GM11168 (cell line): ENCODE measurements around the gene TMPRSS6.

ENCODE experiments used
- in situ Hi-C: fragments of 300-500 bp; cut with MboI; formaldehyde crosslinking; loops from one replicate; pipeline ENCODE4 v1.12.0; 2022; ENCODE audit warnings: low sequenced_read_pairs; ENCODE audit not compliant: unreplicated experiment

TMPRSS6 gene

DNA sequence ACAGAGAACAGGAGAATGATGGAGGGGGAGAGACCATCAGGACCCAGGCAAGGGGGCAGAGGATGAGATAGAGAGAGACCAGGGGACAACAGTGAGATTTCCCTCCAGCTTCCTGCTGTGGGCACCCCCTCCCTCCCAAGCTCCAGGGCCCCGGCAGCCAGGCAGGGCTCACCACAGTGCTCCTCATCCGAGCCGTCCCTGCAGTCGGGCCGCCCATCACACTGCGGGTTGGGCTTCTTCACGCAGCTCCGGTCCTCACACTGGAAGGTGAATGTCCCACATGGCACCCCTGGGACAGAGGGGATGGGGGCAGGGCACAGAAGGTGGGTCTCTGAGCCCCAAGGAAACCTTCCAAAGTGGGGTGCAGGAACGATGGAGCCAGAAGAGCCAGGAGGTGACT lies 38.8 kb downstream of the TMPRSS6 start:
- in situ Hi-C loops: no loop called here

- in situ Hi-C loops: no loop called here
Observed at GRCh38 chr22:37070334-37070733, 39.2 kb downstream of the TMPRSS6 start.

DNA sequence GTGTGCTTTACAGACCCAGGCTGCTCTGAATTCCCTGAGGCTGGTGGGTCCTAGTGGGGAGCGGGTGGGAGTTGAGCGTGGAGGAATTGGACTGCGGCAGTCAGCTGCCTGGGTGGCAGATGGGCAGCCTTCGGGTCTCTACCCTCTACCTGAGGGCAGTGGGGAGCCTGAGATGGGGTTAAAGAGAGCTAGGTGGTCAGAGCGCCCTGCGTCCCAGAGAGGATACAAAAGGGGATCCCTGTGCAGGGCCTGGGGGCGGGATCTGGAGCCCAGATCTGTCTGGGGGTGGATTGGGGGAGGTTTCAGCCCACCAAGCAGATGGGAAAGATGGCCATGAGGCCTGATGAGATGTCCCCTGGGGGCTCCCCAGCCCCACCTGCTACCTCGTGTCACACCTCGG lies 39.8 kb downstream of the TMPRSS6 start:
- in situ Hi-C loops: no loop called here

- in situ Hi-C loops: no loop called here
Observed at GRCh38 chr22:37069319-37069718, 40.2 kb downstream of the TMPRSS6 start.

DNA sequence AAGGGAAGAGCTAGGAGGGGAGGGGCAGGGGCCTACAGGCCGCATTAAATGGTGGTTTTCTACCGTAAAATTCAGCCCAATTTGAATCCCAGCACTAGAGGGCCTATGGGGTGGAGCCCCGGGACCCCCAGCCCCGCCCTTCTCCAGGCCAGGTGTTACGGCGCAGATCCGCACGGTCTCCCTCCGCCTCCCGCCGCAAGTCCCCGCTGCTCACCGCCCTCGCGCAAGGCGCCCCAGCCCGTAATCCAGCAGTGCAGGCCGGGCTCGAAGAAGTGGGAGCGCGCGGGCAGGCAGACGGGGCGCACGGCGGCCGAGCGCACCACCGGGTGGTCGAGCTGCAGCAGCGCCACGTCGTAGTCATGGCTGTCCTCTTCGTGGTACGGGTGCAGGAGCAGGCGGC lies 40.7 kb downstream of the TMPRSS6 start:
- in situ Hi-C loops: no loop called here

DNA sequence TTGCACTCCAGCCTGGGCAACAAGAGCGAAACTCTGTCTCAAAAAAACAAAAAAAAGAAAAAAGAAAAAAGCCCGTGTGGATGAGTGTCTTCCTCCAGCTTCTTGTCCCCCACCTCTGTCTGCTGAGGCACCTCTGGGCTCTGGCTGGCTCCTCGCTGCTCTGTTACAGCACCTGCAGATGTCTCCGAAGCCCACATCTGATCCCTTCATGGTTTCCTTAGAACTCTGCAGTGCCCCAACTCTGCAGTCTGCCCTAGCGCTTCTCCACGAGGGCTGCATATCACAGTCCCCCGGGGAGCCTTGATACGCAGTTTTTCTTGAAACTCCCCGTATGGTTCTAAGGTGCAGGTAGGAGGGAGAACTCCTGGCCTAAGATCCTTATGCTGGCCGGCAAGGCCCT lies 42.1 kb downstream of the TMPRSS6 start:
- in situ Hi-C loops: no loop called here

- in situ Hi-C loops: no loop called here
Observed at GRCh38 chr22:37065961-37066360, 43.6 kb downstream of the TMPRSS6 start.

GRCh38 chr22:37065180-37065579 lies 44.3 kb downstream of the TMPRSS6 start:
- in situ Hi-C loops: no loop called here

GRCh38 chr22:37064553-37064952 lies 45.0 kb downstream of the TMPRSS6 start:
- in situ Hi-C loops: no loop called here

DNA sequence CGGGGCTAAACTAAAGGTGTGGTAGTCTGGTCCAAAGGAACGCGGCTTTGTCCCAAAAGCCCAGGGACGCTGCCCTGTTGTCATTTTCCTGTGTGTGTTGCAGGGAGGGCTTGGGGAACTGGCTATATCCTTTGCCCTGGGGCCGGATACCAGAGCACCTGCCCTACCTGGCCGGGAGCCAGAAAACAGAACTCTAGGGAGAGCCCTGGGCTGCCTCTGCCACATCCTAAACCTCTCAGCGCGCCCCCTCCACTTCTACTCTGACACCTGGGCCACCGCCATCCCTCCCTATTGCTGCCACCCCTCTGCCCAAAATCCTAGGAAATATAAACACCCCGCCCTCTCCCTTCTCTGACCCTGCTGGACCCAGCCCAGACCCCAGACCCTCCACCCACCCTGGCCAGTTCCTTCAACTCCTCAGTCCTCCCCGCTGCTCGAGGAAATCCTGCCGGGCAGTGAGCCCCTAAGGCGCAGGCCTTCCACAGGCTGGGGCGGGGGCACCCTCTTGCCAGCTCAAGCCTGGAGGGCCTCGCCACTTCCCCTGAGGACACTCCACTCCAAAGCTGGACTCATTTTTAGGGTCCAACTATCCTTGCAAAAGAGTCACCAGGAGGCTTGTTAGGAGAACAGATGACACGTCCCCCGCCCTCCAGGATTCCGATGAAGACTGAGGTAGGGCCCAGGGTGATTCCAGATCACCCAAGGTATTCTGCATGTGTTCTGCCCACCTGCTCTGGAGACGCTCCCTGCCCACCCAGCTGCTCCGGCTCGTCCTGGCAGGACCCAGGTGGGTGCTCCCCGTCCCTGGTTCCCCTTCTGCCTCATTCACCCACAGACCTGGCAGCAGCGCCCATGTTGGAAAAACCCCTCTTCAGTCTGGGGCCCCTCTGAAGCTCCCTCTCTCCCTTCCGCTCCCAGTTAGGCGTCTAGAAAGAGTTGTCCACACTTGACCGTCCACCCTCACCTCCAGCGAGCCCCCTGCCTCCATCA lies 45.8 kb downstream of the TMPRSS6 start:
- in situ Hi-C loops: no loop called here

DNA sequence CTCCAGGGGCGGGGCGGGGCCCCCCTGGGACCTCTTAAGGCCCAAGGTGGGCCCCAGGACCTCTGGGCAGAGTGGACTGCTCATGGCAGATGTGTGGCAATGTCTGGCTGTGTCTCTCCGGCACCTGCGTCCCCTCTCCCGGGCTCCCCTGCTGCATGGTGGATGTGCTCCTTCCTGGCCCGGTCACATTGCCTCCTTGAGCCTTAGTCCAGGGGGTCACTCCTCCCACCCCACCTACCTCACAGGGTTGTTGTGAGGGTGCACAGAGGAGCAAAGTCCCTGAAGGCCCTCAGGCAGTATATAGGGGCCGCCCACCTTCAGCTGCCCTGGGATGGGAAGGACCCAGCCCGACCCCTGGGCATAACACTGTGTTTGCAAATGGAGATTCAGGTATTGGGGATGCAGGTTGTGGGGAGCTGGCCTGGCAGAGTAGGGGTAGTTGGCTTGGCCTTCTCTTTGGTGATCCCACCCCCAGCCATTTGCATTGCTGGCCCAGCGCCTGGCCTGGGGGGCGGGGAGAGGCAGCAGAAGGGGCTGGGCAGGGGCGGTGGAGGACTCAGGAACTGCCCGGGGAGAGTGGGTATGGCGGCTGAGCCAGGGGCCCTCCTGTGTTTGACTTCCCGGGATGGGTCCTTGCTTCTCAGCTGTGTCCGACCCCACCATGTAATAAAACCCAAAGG lies 46.7 kb downstream of the TMPRSS6 start:
- in situ Hi-C loops: no loop called here

- in situ Hi-C loops: no loop called here
Observed at GRCh38 chr22:37062376-37062675, 47.2 kb downstream of the TMPRSS6 start.

- in situ Hi-C loops: no loop called here
Observed at GRCh38 chr22:37061611-37062375, 47.7 kb downstream of the TMPRSS6 start.

DNA sequence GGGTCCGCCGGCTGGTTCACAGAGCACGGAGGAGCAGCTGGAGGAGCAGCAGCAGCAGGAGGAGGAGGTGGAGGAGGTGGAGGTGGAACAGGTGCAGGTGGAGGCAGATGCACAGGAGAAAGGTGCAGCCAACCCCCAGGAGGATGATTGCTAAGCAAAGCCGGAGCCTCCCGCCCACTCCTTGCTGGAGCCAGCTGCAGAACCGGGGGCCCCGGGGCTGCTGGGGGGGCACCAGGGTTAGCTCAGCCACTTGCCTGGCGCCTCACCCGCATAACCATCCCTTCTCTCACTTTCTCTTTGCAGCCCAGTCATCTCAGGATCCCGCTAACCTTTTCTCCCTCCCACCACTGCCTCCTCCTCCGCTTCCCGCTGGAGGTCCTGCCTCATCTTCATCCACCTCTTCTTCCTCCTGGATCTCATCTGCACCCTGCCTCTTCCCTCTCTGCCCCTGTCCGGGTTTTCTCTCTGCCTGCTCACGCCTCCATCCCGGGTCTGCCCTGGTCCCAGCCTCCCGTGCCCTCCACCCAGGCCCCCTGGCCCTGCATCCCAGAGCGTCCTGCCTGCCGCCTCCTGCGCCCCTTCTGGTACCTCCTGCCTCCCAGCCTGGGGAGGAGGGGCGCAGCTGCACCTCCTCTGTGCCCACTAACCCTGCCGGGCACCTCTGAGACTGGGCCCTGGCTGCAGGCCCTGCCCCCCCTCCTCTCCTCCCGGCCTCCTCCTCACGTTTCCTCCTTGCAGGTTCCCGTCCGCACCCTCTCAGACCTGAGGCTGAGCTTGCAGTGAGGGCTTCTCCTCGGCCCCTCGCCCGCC lies 48.5 kb downstream of the TMPRSS6 start:
- in situ Hi-C loops: no loop called here

- in situ Hi-C loops: no loop called here
Observed at GRCh38 chr22:37059876-37060449, 49.5 kb downstream of the TMPRSS6 start.

GRCh38 chr22:37058917-37059701 lies 50.4 kb downstream of the TMPRSS6 start:
- in situ Hi-C loops: no loop called here

GRCh38 chr22:37057796-37058510 lies 51.6 kb downstream of the TMPRSS6 start:
- in situ Hi-C loops: no loop called here

GRCh38 chr22:37057226-37057625 lies 52.3 kb downstream of the TMPRSS6 start:
- in situ Hi-C loops: no loop called here
